Neural cell (in vitro differentiated cells): ENCODE data around the gene KLKB1. TPM values are rescaled to one million over a fixed set of nuclear protein-coding genes. Genes with fewer than 3 reads are reported as not detected.

Experiments used
- H2AFZ ChIP-seq: fragments of 200-600, 300-800 bp; sonication (generic), shearing (Covaris generic); 2 replicates; pipeline ENCODE4 v1.6.0; 2014; ENCODE audit warnings: low read depth, mild to moderate bottlenecking, antibody characterized with exemption, low read length, moderate library complexity
- H3F3A ChIP-seq: fragments of 200-600 bp; shearing (Covaris generic); 2 replicates; pipeline ENCODE4 v1.6.1; 2016; ENCODE audit warnings: mild to moderate bottlenecking, moderate library complexity, mixed read lengths, antibody characterized with exemption, low read length; ENCODE audit not compliant: insufficient read depth, poor library complexity, severe bottlenecking
- H3K27ac ChIP-seq: fragments of 200-600, 300-800 bp; sonication (generic), shearing (Covaris generic); 2 replicates; pipeline ENCODE4 v1.5.1; 2014; ENCODE audit warnings: mild to moderate bottlenecking, low read length, moderate library complexity
- H3K27me3 ChIP-seq: fragments of 300-800, 200-600 bp; sonication (generic), shearing (Covaris generic); 2 replicates; pipeline ENCODE4 v1.6.0; 2014; ENCODE audit warnings: mild to moderate bottlenecking, low read depth, low read length, moderate library complexity; ENCODE audit not compliant: insufficient read depth
- H3K36me3 ChIP-seq: fragments of 300-800, 200-600 bp; sonication (generic), shearing (Covaris generic); 2 replicates; pipeline ENCODE4 v1.5.1; 2014; ENCODE audit warnings: mild to moderate bottlenecking, antibody characterized with exemption, low read length, moderate library complexity; ENCODE audit not compliant: insufficient read depth
- H3K4me2 ChIP-seq: fragments of 300-800, 200-600 bp; sonication (generic), shearing (Covaris generic); 2 replicates; pipeline ENCODE4 v1.6.0; 2014; ENCODE audit warnings: mild to moderate bottlenecking, low read length
- H3K4me3 ChIP-seq: fragments of 300-800, 200-600 bp; sonication (generic), shearing (Covaris generic); 2 replicates; pipeline ENCODE4 v1.5.1; 2014; ENCODE audit warnings: mild to moderate bottlenecking, low read length, moderate library complexity
- H3K79me2 ChIP-seq: fragments of 200-600 bp; shearing (Covaris generic); replicated peaks from 2 replicates; pipeline ENCODE4 v1.6.0; 2014; ENCODE audit warnings: mild to moderate bottlenecking, low read length, moderate library complexity; ENCODE audit not compliant: insufficient read depth
- H3K9ac ChIP-seq: fragments of 300-800, 200-600 bp; sonication (generic), shearing (Covaris generic); 2 replicates; pipeline ENCODE4 v1.6.1; 2016; ENCODE audit warnings: mild to moderate bottlenecking, low read length, mixed read lengths
- H3K9me2 ChIP-seq: fragments of 200-600 bp; shearing (Covaris generic); 2 replicates; pipeline ENCODE4 v1.6.1; 2016; ENCODE audit warnings: mild to moderate bottlenecking, low read length, mixed read lengths; ENCODE audit not compliant: insufficient read depth
- H3K9me3 ChIP-seq: fragments of 200-600, 300-800 bp; sonication (generic), shearing (Covaris generic); 2 replicates; pipeline ENCODE4 v1.6.1; 2016; ENCODE audit warnings: mild to moderate bottlenecking, mixed run types, low read length, moderate library complexity, mixed read lengths
- H4K20me1 ChIP-seq: fragments of 200-600 bp; shearing (Covaris generic); 2 replicates; pipeline ENCODE4 v1.6.1; 2016; ENCODE audit warnings: mild to moderate bottlenecking, mixed run types; ENCODE audit not compliant: insufficient read depth
- EP300 ChIP-seq: fragments of 450-650 bp; conservative IDR thresholded peaks from 2 replicates; pipeline ENCODE4 v1.6.1; 2014; ENCODE audit warnings: antibody characterized with exemption, mild to moderate bottlenecking, moderate library complexity; ENCODE audit not compliant: poor library complexity, severe bottlenecking
- EZH2 ChIP-seq: fragments of 200-600, 300-800 bp; shearing (Covaris generic), sonication (generic); IDR thresholded peaks from 2 replicates; pipeline ENCODE4 v1.6.1; 2014; ENCODE audit warnings: antibody characterized with exemption, low read length, borderline replicate concordance, mild to moderate bottlenecking; ENCODE audit not compliant: insufficient read depth, poor library complexity, severe bottlenecking
- MXI1 ChIP-seq: fragments of 450-650 bp; conservative IDR thresholded peaks from 2 replicates; pipeline ENCODE4 v1.6.1; 2014; ENCODE audit warnings: antibody characterized with exemption, mild to moderate bottlenecking; ENCODE audit not compliant: poor library complexity, severe bottlenecking
- POLR2AphosphoS5 ChIP-seq: IDR thresholded peaks from 2 replicates; pipeline ENCODE4 v1.6.1; 2012
- RAD21 ChIP-seq: fragments of 450-650 bp; conservative IDR thresholded peaks from 2 replicates; pipeline ENCODE4 v1.6.1; 2014; ENCODE audit warnings: antibody characterized with exemption, mild to moderate bottlenecking, moderate library complexity
- SMC3 ChIP-seq: fragments of 450-650 bp; conservative IDR thresholded peaks from 2 replicates; pipeline ENCODE4 v1.6.1; 2014; ENCODE audit warnings: antibody characterized with exemption, mild to moderate bottlenecking, moderate library complexity; ENCODE audit not compliant: poor library complexity
- TAF1 ChIP-seq: IDR thresholded peaks from 2 replicates; pipeline ENCODE4 v1.6.1; 2012; ENCODE audit warnings: low read depth
- polyA plus RNA-seq: library from polyadenylated mRNA; depleted of rRNA; stranded (reverse); fragments of >200 nt; gene quantifications from 2 replicates; pipeline ENCODE4 v1.2.3, GENCODE V29; 2014
- TF ChIP-seq, protein P1 (sequence below): IDR thresholded peaks from 2 replicates; pipeline ENCODE4 v1.6.1; 2012; ENCODE audit warnings: borderline replicate concordance
- TF ChIP-seq, protein P2 (sequence below): fragments of 450-650 bp; IDR thresholded peaks from 2 replicates; pipeline ENCODE4 v1.5.1; 2014; ENCODE audit warnings: antibody characterized with exemption, mild to moderate bottlenecking, moderate library complexity; ENCODE audit not compliant: poor library complexity, severe bottlenecking

Gene KLKB1
- polyA plus RNA-seq, 1 donor from 2014 or later: not detected

DNA sequence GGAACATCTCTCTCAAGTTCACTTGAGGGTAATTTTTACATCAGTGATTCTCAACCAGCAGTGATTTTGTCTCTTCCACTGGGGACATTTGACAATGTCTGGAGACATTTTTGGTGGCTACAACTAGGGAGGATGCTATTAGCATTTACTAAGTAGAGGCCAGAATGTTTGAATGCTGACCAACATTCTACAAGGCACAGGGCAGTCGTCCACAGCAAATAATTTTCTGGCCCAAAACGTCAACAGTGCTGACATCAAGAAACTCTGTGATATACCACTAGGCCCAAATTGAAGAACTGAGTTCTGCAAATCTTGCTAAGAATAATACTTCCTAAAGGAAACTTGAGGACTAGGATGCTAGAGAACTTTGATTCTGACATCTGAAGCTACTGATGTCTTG lies 7.1 kb downstream of the KLKB1 start:
- no peaks in the 10 kb centered on the region for H3K27me3 ChIP-seq
- H3K27ac ChIP-seq: no peak overlapping the region
- H3F3A ChIP-seq: no peaks in the 10 kb centered on the region
- no peak overlapping the region for H3K4me3 ChIP-seq
- H3K9me2 ChIP-seq: no peaks in the 10 kb centered on the region
- no peak overlapping the region for H3K4me2 ChIP-seq
- H3K9me3 ChIP-seq: no peaks in the 10 kb centered on the region
- H4K20me1 ChIP-seq: no peaks in the 10 kb centered on the region
- H2AFZ ChIP-seq: no peak overlapping the region
- H3K79me2 ChIP-seq: no peaks in the 10 kb centered on the region
- H3K36me3 ChIP-seq: no peaks in the 10 kb centered on the region
- no peak overlapping the region for H3K9ac ChIP-seq
- no peak for TF ChIP-seq POLR2AphosphoS5
- TF ChIP-seq, protein P1, sequence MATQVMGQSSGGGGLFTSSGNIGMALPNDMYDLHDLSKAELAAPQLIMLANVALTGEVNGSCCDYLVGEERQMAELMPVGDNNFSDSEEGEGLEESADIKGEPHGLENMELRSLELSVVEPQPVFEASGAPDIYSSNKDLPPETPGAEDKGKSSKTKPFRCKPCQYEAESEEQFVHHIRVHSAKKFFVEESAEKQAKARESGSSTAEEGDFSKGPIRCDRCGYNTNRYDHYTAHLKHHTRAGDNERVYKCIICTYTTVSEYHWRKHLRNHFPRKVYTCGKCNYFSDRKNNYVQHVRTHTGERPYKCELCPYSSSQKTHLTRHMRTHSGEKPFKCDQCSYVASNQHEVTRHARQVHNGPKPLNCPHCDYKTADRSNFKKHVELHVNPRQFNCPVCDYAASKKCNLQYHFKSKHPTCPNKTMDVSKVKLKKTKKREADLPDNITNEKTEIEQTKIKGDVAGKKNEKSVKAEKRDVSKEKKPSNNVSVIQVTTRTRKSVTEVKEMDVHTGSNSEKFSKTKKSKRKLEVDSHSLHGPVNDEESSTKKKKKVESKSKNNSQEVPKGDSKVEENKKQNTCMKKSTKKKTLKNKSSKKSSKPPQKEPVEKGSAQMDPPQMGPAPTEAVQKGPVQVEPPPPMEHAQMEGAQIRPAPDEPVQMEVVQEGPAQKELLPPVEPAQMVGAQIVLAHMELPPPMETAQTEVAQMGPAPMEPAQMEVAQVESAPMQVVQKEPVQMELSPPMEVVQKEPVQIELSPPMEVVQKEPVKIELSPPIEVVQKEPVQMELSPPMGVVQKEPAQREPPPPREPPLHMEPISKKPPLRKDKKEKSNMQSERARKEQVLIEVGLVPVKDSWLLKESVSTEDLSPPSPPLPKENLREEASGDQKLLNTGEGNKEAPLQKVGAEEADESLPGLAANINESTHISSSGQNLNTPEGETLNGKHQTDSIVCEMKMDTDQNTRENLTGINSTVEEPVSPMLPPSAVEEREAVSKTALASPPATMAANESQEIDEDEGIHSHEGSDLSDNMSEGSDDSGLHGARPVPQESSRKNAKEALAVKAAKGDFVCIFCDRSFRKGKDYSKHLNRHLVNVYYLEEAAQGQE: no peak
- TF ChIP-seq EZH2: no peak
- TF ChIP-seq MXI1: no peak
- TF ChIP-seq TAF1: no peak
- TF ChIP-seq, protein P2, sequence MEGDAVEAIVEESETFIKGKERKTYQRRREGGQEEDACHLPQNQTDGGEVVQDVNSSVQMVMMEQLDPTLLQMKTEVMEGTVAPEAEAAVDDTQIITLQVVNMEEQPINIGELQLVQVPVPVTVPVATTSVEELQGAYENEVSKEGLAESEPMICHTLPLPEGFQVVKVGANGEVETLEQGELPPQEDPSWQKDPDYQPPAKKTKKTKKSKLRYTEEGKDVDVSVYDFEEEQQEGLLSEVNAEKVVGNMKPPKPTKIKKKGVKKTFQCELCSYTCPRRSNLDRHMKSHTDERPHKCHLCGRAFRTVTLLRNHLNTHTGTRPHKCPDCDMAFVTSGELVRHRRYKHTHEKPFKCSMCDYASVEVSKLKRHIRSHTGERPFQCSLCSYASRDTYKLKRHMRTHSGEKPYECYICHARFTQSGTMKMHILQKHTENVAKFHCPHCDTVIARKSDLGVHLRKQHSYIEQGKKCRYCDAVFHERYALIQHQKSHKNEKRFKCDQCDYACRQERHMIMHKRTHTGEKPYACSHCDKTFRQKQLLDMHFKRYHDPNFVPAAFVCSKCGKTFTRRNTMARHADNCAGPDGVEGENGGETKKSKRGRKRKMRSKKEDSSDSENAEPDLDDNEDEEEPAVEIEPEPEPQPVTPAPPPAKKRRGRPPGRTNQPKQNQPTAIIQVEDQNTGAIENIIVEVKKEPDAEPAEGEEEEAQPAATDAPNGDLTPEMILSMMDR: no peak
- TF ChIP-seq SMC3: no peak
- TF ChIP-seq EP300: no peak
- TF ChIP-seq RAD21: no peak

DNA sequence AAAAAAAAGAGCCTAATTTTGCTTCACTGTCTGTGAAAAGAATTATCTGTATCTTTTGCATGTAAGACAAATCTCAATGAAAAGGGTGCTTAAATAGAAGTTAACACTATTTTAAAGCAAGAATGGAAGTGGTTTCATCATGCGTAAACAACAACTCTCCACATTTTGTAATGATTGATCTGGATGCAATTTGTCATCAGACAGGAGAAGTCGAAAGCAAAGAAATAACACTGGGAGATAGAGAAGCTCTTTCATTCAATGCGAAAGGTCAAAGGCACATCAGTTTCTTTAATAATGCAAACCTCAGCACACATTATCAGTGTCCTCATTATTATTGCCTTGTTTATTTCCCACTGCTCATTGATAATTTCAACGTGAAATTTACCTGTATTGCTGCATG lies 8.8 kb downstream of the KLKB1 start:
- no peaks in the 10 kb centered on the region for H3K9me2 ChIP-seq
- no peaks in the 10 kb centered on the region for H3K79me2 ChIP-seq
- H2AFZ ChIP-seq: no peak overlapping the region
- H4K20me1 ChIP-seq: no peaks in the 10 kb centered on the region
- no peak overlapping the region for H3K4me3 ChIP-seq
- no peaks in the 10 kb centered on the region for H3F3A ChIP-seq
- no peak for TF ChIP-seq POLR2AphosphoS5
- TF ChIP-seq, protein P2: no peak
- TF ChIP-seq, protein P1: no peak
- TF ChIP-seq EP300: no peak
- TF ChIP-seq MXI1: no peak
- TF ChIP-seq RAD21: no peak
- no peak for TF ChIP-seq EZH2
- no peak for TF ChIP-seq SMC3
- TF ChIP-seq TAF1: no peak
- no peaks in the 10 kb centered on the region for H3K9me3 ChIP-seq
- no peak overlapping the region for H3K4me2 ChIP-seq
- H3K36me3 ChIP-seq: no peaks in the 10 kb centered on the region
- H3K27ac ChIP-seq: no peak overlapping the region
- no peak overlapping the region for H3K9ac ChIP-seq
- H3K27me3 ChIP-seq: no peaks in the 10 kb centered on the region
